Nephron progenitor cell (in vitro differentiated cells): ENCODE results near the gene CAMKV.
A peak's percentile ranks its signal among the peaks of the same experiment; 100 is the strongest.

Source experiments
- DNase-seq: peaks from one replicate; pipeline ENCODE4 v3.0.0; 2021
- H3K27ac Mint-ChIP-seq: 2 replicates; pipeline ENCODE4 v1.8.0; 2021; ENCODE audit warnings: mild to moderate bottlenecking, moderate library complexity, mixed read lengths
- H3K27me3 Mint-ChIP-seq: 2 replicates; pipeline ENCODE4 v1.8.0; 2021; ENCODE audit warnings: mild to moderate bottlenecking, low read depth, mixed read lengths; ENCODE audit not compliant: poor library complexity
- H3K36me3 Mint-ChIP-seq: 2 replicates; pipeline ENCODE4 v1.8.0; 2021; ENCODE audit warnings: low read depth, mixed read lengths
- H3K4me1 Mint-ChIP-seq: 2 replicates; pipeline ENCODE4 v1.8.0; 2021; ENCODE audit warnings: mixed read lengths
- H3K4me3 Mint-ChIP-seq: 2 replicates; pipeline ENCODE4 v1.8.0; 2021; ENCODE audit warnings: mild to moderate bottlenecking, moderate library complexity, mixed read lengths
- H3K9me3 Mint-ChIP-seq: 2 replicates; pipeline ENCODE4 v1.8.0; 2021; ENCODE audit warnings: mild to moderate bottlenecking, moderate library complexity, mixed read lengths
- CTCF ChIP-seq: fragments of 200-600 bp; sonication (generic); IDR thresholded peaks from 2 replicates; pipeline ENCODE4 v1.5.0; 2021; ENCODE audit warnings: antibody characterized with exemption

CAMKV gene

DNA sequence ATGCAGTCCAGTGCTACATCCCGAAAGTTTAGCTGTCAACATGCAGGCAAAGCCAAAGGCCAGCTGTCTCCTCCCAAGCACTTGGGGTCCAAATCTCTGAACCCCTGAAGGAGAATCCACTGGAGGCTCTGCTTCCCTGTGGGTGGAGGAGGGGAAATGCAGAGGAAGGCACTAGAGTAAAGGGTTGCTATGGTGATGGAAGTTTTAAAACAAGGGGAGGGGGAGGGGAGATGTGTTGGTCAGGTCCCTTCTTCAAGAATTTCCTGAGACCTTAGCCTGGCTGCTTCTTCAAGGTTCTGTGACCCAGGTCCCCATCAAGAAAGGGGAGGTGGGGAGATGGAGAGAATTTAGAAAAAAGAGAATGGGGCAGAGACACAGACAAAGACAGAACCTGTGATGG, 2.3 kb downstream of the CAMKV start:
- peaks cover 49% of the 10 kb centered on the region for H3K4me1 Mint-ChIP-seq
- peak overlapping the region; percentile 70 for H3K4me3 Mint-ChIP-seq
- peaks cover 30% of the 10 kb centered on the region for H3K27me3 Mint-ChIP-seq
- H3K27ac Mint-ChIP-seq: no peak overlapping the region
- no peak for TF ChIP-seq CTCF
- H3K36me3 Mint-ChIP-seq: no peaks in the 10 kb centered on the region
- DNase-seq: no peak
- no peaks in the 10 kb centered on the region for H3K9me3 Mint-ChIP-seq

DNA sequence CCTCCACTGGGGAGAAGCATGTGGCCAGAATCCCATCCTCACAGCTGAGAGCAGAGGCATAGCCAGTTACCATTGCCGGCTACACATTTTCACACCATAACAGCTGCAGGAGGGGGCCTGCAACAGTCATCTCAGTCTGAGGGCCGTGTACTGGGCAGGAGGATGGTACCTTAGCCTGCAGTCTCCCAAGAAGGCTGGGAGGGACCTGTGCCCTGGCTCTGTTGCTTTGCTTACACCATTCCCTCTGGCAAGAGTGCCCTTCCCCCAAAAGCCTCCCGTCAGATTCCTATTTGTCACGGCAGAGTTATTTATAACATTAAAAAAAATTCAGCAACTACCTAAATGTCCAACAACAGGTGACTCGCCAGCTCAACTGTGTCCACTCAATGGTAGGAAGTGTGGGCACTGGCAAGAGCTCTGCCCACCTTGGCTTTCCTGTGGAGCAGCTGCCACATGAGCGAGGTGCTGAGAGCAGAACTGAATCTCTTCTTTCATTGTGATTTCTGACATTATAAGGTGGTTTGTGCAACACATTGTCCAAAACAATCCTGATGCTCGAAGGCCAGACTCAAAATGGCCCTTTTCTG, 4.4 kb downstream of the CAMKV start:
- Mint-ChIP-seq H3K4me1 (peaks cover 37% of the 10 kb centered on the region), H3K27ac (no peak overlapping the region), H3K36me3 (no peaks in the 10 kb centered on the region), H3K9me3 (no peaks in the 10 kb centered on the region), H3K27me3 (peaks cover 20% of the 10 kb centered on the region), H3K4me3 (no peak overlapping the region)
- no peak for TF ChIP-seq CTCF
- no peak for DNase-seq

DNA sequence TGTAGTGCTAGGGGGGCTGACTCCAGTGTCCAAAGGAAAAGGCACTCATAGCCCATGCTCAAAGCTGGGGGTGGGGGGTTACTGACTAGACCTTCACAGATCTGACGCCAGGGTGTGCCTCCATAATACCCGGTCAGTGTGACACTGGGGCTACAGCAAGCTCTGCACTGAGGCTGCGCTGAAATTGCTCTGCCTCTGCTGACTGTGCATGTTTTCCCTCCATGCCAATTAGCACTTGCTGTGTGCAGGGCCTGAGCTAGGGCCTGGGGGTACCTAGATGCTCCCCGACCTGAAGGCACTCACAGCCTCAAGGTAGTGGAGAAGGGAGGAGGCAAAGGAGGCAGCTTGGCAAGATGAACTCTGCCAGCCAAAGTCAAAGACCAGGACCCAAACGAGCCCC, 5.2 kb downstream of the CAMKV start:
- Mint-ChIP-seq H3K27ac (no peak overlapping the region), H3K9me3 (no peaks in the 10 kb centered on the region), H3K36me3 (no peaks in the 10 kb centered on the region), H3K4me3 (no peak overlapping the region), H3K4me1 (peaks cover 37% of the 10 kb centered on the region), H3K27me3 (peaks cover 16% of the 10 kb centered on the region)
- no peak for DNase-seq
- TF ChIP-seq CTCF: no peak

DNA sequence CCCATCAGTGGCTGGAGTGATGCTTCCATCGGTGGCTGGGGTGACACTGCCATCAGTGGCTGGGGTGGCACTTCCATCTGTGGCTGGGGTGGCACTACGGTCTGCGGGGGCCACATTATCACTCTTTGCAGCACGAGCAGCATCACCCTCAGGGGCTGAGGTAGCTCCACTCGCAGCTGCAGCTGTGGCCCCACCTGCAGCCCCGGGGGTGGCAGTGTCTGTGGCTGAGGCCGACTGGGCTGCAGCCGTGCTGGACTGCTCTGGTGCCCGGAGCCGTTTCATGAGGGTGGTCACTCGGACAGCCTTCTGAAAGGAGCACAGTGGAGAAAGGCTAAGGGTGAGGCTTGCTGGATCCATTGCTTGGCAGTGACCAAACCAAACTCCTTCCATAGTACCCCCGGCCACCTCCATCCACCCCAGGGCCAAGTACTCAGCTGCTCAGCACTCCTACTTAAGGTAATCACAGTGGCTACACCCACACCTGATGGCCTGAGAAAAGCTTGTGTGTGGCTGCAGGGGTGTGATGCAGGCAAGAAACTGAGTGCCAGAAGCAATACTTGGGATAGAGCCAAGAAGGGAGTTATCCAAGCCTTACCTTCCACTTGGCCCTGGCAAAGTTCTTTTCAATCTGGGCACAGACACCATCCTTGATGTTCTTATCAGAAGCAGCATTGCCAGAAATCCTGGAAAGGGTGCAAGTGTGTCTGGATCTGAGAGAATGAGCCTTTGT, 10.0 kb downstream of the CAMKV start:
- Mint-ChIP-seq H3K9me3 (no peaks in the 10 kb centered on the region), H3K27me3 (peaks cover 3% of the 10 kb centered on the region), H3K27ac (no peak overlapping the region), H3K36me3 (no peaks in the 10 kb centered on the region), H3K4me3 (no peak overlapping the region), H3K4me1 (peaks cover 17% of the 10 kb centered on the region)
- no peak for DNase-seq
- TF ChIP-seq CTCF: no peak

DNA sequence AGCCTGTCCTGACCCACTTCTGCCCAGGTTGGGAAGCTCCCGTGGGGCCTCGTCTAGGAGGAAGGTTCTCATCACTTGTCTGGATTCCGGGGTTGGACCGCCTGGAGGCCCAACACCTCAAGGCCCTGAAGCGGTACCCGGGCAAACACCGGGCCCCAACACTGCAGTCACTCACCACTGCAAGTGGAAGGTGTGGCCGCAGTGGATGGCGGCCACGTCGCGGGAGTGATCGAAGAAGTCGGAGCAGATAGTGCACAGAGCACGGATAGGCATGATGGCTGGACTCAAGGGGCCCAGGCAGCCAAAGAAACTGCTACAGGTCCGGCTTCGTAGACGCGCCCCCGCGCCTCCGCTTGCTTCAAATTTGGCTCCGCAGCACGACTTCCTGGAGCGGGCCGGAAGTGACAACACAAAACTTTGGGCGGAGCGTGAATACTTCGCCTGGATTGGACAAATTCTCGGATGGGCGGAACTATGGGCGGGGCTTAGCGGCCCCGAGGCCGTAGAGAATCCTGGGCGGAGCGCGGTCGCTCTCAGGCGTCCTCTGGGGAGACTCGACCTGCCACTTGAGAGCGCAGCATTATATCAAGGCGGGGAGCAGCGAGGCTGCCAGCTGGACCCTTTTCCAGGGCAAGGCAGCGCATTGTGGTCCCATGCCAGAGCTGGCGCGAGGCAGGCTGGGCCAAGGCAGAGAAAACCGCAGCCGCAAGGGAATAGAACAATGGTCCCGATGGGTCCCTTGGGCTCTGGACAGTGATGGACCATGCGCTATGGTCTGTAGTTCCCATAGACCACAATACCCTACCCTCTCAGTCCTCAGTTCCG, 13.3 kb downstream of the CAMKV start, which contains the start of gene TRAIP:
TSS of gene TRAIP (minus strand) at position 384 of the 825 bp plus-strand sequence. CDS start at position 273, 111 bp downstream.
- DNase-seq: peak; percentile 97
- peak within 1 kb of the TSS; percentile 68 for H3K27ac Mint-ChIP-seq

More for the DNA sequence above, 13.3 kb downstream of the CAMKV start, which contains the start of gene TRAIP:
- H3K27me3 Mint-ChIP-seq: no peaks in the 10 kb centered on the region
- H3K4me3 Mint-ChIP-seq: peak within 1 kb of the TSS; percentile 98
- TF ChIP-seq CTCF: no peak
- H3K36me3 Mint-ChIP-seq: peaks cover 10% of the 10 kb centered on the region
- H3K9me3 Mint-ChIP-seq: no peaks in the 10 kb centered on the region
- H3K4me1 Mint-ChIP-seq: peaks cover 19% of the 10 kb centered on the region
